ENCODE measurements around the gene SACS.

DNA sequence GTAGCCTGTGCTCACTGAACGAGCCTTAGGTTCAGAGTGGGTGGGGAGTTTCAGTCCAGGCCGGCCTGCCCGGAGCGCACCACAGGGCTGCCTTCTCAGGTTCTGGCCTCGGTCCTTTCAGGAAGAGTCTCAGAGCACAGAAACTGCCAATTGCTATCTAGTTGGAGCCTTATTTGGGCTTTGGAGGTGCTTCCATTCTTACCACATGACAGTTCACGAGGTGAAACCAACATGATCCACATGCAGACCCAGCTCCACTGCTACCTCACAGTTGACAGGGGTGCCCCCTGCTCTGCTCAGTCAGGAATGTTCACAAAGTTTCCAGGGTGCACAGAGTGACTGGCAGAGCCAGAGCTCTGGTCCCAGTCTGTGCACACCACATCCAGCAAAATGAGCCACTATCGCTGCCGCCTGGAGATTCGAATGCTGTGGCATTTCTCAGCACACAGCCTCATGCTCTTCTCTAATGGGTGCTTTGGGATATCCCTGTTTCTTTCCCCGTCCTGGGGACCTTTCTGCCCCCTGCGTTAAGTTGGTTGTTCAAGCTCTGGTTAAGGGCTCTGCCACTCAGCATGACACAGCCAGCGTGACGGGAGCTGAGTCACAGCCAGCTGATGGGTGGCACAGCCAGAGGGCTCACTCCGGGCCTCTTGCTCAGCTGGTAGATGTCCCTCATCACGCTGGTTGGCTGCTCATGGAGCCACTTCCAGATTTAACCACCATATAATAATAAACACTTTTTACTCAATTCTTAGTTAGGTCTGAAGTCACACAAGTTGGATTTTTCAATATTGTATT lies 7.5 kb upstream of the SACS start:
- TF ChIP-seq, protein P1, sequence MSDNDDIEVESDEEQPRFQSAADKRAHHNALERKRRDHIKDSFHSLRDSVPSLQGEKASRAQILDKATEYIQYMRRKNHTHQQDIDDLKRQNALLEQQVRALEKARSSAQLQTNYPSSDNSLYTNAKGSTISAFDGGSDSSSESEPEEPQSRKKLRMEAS (IDR thresholded peaks at IDR 0.05; ENCODE audit: insufficient read depth, insufficient read length) = no peak
- TF ChIP-seq, protein P2, sequence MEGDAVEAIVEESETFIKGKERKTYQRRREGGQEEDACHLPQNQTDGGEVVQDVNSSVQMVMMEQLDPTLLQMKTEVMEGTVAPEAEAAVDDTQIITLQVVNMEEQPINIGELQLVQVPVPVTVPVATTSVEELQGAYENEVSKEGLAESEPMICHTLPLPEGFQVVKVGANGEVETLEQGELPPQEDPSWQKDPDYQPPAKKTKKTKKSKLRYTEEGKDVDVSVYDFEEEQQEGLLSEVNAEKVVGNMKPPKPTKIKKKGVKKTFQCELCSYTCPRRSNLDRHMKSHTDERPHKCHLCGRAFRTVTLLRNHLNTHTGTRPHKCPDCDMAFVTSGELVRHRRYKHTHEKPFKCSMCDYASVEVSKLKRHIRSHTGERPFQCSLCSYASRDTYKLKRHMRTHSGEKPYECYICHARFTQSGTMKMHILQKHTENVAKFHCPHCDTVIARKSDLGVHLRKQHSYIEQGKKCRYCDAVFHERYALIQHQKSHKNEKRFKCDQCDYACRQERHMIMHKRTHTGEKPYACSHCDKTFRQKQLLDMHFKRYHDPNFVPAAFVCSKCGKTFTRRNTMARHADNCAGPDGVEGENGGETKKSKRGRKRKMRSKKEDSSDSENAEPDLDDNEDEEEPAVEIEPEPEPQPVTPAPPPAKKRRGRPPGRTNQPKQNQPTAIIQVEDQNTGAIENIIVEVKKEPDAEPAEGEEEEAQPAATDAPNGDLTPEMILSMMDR (IDR thresholded peaks at IDR 0.05; ENCODE audit: extremely low read depth in 1 of 2, insufficient read depth in 1 of 2, low read depth in 1 of 2, low read length in 2 of 2) = no peak
- TF ChIP-seq POLR2A (IDR thresholded peaks at IDR 0.05; ENCODE audit: low read depth, low read length) (no peak), POLR2AphosphoS5 (IDR thresholded peaks at IDR 0.05; ENCODE audit: insufficient read depth, low read depth, low read length) (no peak), EZH2 (IDR thresholded peaks at IDR 0.05; ENCODE audit: borderline replicate concordance, low read depth, low read length, severe bottlenecking) (no peak), JUN (IDR thresholded peaks at IDR 0.05; ENCODE audit: borderline replicate concordance, insufficient read depth, insufficient read length, low read depth) (no peak), FOS (IDR thresholded peaks at IDR 0.05; ENCODE audit: borderline replicate concordance, insufficient read depth, low read length) (no peak)
